GM12891 (cell line): ENCODE measurements around the gene IFNG.

ENCODE experiments used
- DNase-seq: peaks from one replicate; pipeline ENCODE4 v3.0.0; 2011; ENCODE audit warnings: low spot score; ENCODE audit not compliant: insufficient read length
- FAIRE-seq: peaks from 2 replicates; lab custom pipeline; 2011; peaks lifted over from hg19 to GRCh38; lab: Jason Lieb, UNC
- PAX5 ChIP-seq: IDR thresholded peaks from 2 replicates; pipeline ENCODE4 v1.6.1; 2011; ENCODE audit warnings: low read length, moderate library complexity, mild to moderate bottlenecking; ENCODE audit not compliant: insufficient read depth, severe bottlenecking
- POLR2A ChIP-seq: IDR thresholded peaks from 2 replicates; pipeline ENCODE4 v1.6.1; 2011; ENCODE audit warnings: low read depth, low read length, control low read depth
- POLR2AphosphoS5 ChIP-seq: IDR thresholded peaks from 2 replicates; pipeline ENCODE4 v1.6.1; 2011; ENCODE audit warnings: low read depth, low read length, control low read depth
- POU2F2 ChIP-seq: IDR thresholded peaks from 2 replicates; pipeline ENCODE4 v1.6.1; 2011; ENCODE audit warnings: low read depth, mild to moderate bottlenecking, control low read depth, low read length, moderate library complexity
- SPI1 ChIP-seq: IDR thresholded peaks from 2 replicates; pipeline ENCODE4 v1.6.1; 2011; ENCODE audit warnings: low read depth, low read length, control low read depth
- TAF1 ChIP-seq: IDR thresholded peaks from 2 replicates; pipeline ENCODE4 v1.6.1; 2011; ENCODE audit warnings: low read depth, low read length, control low read depth

Gene IFNG

DNA sequence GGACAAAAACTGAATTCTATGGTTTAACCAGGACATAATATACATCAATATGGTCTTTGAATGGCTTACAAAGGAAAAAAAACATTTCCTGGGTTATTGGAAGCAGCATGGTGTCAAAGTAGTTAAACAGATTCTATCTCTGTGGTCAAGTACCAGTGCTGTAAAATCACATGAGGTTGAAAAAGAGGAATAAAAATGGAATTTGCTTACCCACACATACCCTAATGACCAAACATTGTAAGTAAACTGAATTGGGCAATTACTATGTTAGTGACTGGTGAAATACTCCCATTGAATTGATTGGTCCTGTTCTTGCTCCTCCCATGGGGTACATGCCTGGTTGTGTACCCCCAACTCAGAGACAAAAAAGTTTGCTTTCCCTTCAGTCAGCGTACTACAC, 19.6 kb downstream of the IFNG start:
- DNase-seq (no peak), FAIRE-seq (no peak)
- no peak for TF ChIP-seq TAF1
- TF ChIP-seq POLR2A: no peak
- no peak for TF ChIP-seq POU2F2
- TF ChIP-seq PAX5: no peak
- TF ChIP-seq POLR2AphosphoS5: no peak
- TF ChIP-seq SPI1: no peak

DNA sequence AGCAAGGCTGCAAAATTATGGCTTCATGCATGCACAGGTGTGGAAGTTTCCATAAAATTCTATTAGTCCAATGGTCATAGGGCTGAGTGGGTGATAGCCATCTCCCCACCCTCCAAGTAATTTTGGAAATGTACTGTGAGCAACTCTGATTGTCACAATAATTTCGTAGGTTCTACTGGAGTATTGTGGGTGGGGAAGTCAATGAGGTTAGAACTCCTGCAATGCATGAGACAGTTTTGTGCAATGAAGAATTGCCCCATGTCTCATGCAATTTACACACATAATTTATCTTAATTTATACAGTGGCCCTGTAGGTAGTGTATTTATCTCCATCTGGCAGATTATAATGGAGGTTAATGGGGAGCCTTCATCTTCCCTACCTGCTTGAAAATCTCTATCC, 20.5 kb downstream of the IFNG start:
- TF ChIP-seq POLR2A (no peak), TAF1 (no peak), POLR2AphosphoS5 (no peak), POU2F2 (no peak), PAX5 (no peak), SPI1 (no peak)
- DNase-seq: no peak
- no peak for FAIRE-seq

GRCh38 chr12:68138480-68138879, 21.1 kb downstream of the IFNG start:
- FAIRE-seq: no peak
- no peak for TF ChIP-seq POLR2A
- TF ChIP-seq TAF1: no peak
- TF ChIP-seq PAX5: no peak
- TF ChIP-seq SPI1: no peak
- no peak for TF ChIP-seq POU2F2
- TF ChIP-seq POLR2AphosphoS5: no peak
- DNase-seq: no peak

DNA sequence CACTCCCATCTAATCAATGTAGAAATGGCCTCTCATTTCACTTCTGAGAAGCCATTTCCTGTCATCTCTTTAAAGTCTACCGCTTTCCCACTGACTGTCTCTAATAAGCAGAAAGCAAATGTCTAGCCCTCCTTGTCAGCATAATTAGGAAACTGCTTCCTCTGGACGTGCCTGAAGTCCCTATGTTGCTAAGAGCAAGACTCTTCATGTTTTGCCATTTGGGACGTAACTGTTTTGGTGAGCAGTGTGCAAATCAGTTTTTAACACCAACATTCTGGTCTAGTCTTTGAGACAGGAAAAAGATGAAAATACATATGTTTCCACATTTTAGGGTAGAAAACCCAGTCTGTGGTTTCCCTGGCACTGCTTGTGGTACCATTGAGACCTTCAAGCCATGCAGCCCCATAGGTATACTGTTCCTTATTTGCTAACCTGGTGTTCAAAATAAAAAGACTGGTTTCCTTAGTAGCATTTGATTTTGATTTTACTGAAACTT, 22.2 kb downstream of the IFNG start:
- TF ChIP-seq SPI1 (no peak), TAF1 (no peak), PAX5 (no peak), POLR2AphosphoS5 (no peak), POLR2A (no peak), POU2F2 (no peak)
- no peak for DNase-seq
- peak; percentile 59 for FAIRE-seq

- FAIRE-seq: peak; percentile 51
- DNase-seq: no peak
- TF ChIP-seq TAF1: no peak
- no peak for TF ChIP-seq POLR2A
- no peak for TF ChIP-seq PAX5
- TF ChIP-seq POU2F2: no peak
- TF ChIP-seq SPI1: no peak
- no peak for TF ChIP-seq POLR2AphosphoS5
Measured at GRCh38 chr12:68135520-68135919, 24.0 kb downstream of the IFNG start.

DNA sequence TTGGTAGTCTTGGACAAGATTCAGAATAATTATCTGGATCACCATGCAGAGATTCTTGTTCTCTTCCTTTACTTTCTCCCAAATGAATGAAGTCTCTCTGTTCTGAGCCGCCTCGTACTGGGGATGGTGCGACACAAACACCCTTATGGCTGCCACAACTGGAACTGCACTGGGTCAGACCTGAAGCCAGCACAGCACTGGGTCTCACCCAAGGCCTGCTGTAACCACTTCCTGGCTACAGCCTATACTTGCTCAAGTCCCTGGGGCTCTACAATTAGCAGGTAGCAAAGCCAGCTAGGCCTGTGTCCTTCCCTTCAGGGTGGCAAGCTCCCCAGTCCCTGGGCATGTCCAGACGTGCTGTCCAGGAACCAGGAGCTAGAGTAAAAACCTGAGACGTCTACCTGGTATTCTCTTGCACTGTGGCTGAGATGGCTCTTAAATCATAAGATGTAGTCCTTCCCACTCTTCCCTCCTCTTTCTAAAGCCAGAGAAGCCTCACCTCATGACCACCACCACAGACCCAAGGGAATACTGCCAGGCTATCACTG, 27.6 kb downstream of the IFNG start:
- TF ChIP-seq PAX5: no peak
- TF ChIP-seq TAF1: no peak
- TF ChIP-seq SPI1: no peak
- no peak for TF ChIP-seq POLR2A
- TF ChIP-seq POU2F2: no peak
- TF ChIP-seq POLR2AphosphoS5: no peak
- no peak for FAIRE-seq
- no peak for DNase-seq

GRCh38 chr12:68129979-68130378, 29.6 kb downstream of the IFNG start:
- no peak for FAIRE-seq
- TF ChIP-seq POU2F2 (no peak), TAF1 (no peak), PAX5 (no peak), SPI1 (no peak), POLR2A (no peak), POLR2AphosphoS5 (no peak)
- no peak for DNase-seq

DNA sequence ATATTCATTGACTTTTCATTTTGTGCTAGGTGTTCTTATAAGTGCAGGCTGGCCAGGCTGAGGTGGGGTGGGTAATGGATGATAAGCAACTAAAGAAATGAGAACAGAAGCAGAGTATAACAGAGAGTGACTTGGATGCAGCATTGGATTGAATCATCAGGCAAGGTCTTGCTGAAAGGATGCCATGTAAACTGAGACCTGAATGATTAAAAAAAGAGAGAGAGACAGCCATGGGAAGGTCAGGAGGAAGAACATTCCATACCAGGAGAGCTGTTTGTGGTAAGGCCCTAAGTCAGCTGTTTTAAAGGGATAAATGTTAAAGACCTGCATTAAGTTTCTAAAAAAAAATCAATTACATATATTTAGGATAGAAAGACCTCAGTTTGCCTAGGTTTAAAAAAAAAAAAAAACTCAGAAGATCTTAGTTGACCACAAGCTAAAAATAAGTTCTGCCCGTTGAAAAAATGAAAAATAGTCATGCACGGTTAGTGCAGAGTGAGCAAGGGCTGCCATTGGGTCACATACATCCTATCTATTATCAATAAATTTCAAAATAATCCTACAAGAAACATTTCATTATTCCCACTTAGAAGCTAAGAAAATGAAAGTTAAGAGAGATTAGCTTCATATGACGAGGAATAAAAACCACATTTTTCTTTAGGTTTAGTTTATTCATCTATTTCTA, 37.2 kb downstream of the IFNG start:
- FAIRE-seq (no peak), DNase-seq (no peak)
- TF ChIP-seq PAX5: no peak
- no peak for TF ChIP-seq POU2F2
- TF ChIP-seq POLR2AphosphoS5: no peak
- TF ChIP-seq POLR2A: no peak
- no peak for TF ChIP-seq SPI1
- no peak for TF ChIP-seq TAF1

GRCh38 chr12:68121143-68121542, 38.4 kb downstream of the IFNG start:
- TF ChIP-seq POLR2A (no peak), SPI1 (no peak), POU2F2 (no peak), TAF1 (no peak), POLR2AphosphoS5 (no peak), PAX5 (no peak)
- DNase-seq (no peak), FAIRE-seq (peak; percentile 79)

DNA sequence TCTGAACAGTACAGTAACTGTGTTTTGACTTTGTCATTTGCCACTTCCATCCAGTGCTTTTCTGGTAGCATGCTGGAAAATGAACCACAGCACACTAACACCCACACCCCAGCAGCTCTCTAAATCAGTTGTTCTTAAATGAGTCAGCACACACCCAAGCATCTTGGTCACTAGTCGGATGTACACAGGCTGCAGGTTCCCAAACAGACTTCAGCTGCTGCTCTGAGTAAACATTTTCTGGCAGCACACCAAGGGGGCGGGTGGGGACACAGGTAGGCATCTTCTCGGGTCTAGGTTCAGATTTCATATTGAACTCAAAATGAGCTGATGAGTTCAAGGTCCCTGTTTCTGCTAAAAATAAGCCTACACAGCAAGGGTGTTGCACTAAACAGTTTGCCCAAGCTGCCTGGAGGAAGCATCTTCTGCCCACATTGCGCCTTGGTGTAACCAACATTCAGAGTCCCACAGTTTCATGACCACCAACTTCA, 39.8 kb downstream of the IFNG start:
- TF ChIP-seq PAX5 (peak; percentile 96), SPI1 (no peak), POU2F2 (peak; percentile 86; the same call in 1 of the 2 replicates)
- peak; percentile 94 for FAIRE-seq
- DNase-seq: peak; percentile 20
